ENCODE results near the gene AMMECR1. TPM values are rescaled to one million over a fixed set of nuclear protein-coding genes. Genes with fewer than 3 reads are reported as not detected.
A peak's percentile ranks its signal among the peaks of the same experiment; 100 is the strongest.

AMMECR1 gene
- total and polyA plus RNA-seq, 4 donors = 3.5 to 14.0 (median 5.7) TPM

- peaks cover 0 to 1% (median 0%) of the 10 kb centered on the region in 4 donors for H3K36me3 ChIP-seq (ENCODE audit: control insufficient read depth in 4 of 4, insufficient read depth in 4 of 4, low read length in 4 of 4)
- H3K9ac ChIP-seq (ENCODE audit: insufficient read depth in 1 of 2, low read length in 2 of 2) = no peak overlapping the region
- H3K4me3 ChIP-seq = no peak overlapping the region
- TF ChIP-seq CTCF (IDR thresholded peaks at IDR 0.05; ENCODE audit: control extremely low read depth, extremely low read depth) = no peak
- 74 to 97% methylated on average over 2 of the region's 2 CpGs for WGBS, 2 donors
- no peaks in the 10 kb centered on the region for H3K4me1 ChIP-seq (ENCODE audit: control insufficient read depth in 5 of 5, insufficient read depth in 5 of 5, low read length in 5 of 5)
- ATAC-seq (ENCODE audit: insufficient read depth, low FRiP score) = no peak
- DNase-seq = no peak
- H3K9me3 ChIP-seq (ENCODE audit: control insufficient read depth in 4 of 4, insufficient read depth in 3 of 4, low read length in 3 of 4) = no peaks in the 10 kb centered on the region
- H3K27ac ChIP-seq (ENCODE audit: low read depth in 1 of 2, low read length in 1 of 2) = no peak overlapping the region
- peaks cover 0 to 27% (median 3%) of the 10 kb centered on the region in 3 donors for H3K27me3 ChIP-seq (ENCODE audit: control insufficient read depth in 3 of 3, insufficient read depth in 3 of 3, low read length in 2 of 3)
Observed at GRCh38 chrX:110153244-110153643, 164.6 kb downstream of the AMMECR1 start.

GRCh38 chrX:110146521-110146920 is 171.4 kb downstream of the AMMECR1 start:
- Histone ChIP-seq H3K36me3 (ENCODE audit: control insufficient read depth in 4 of 4, insufficient read depth in 4 of 4, low read length in 4 of 4) (peaks cover 0 to 4% (median under 1%) of the 10 kb centered on the region in 4 donors), H3K27me3 (ENCODE audit: control insufficient read depth in 3 of 3, insufficient read depth in 3 of 3, low read length in 2 of 3) (peaks cover 0 to 28% (median 3%) of the 10 kb centered on the region in 3 donors), H3K9ac (ENCODE audit: insufficient read depth in 1 of 2, low read length in 2 of 2) (no peak overlapping the region), H3K4me1 (ENCODE audit: control insufficient read depth in 5 of 5, insufficient read depth in 5 of 5, low read length in 5 of 5) (peaks cover 0 to 16% (median 0%) of the 10 kb centered on the region in 5 donors), H3K27ac (ENCODE audit: low read depth in 1 of 2, low read length in 1 of 2) (no peak overlapping the region), H3K4me3 (no peak overlapping the region), H3K9me3 (ENCODE audit: control insufficient read depth in 4 of 4, insufficient read depth in 3 of 4, low read length in 3 of 4) (no peaks in the 10 kb centered on the region)
- WGBS, 2 donors = 21 to 60% methylated on average over 1 to 2 of the region's 2 CpGs
- ATAC-seq (ENCODE audit: insufficient read depth, low FRiP score) (no peak), DNase-seq (peak; percentile 43 to 78 (median 74))
- TF ChIP-seq CTCF (IDR thresholded peaks at IDR 0.05; ENCODE audit: control extremely low read depth, extremely low read depth) = peak; percentile 45

- Histone ChIP-seq H3K9ac (ENCODE audit: insufficient read depth in 1 of 2, low read length in 2 of 2) (no peak overlapping the region), H3K4me1 (ENCODE audit: control insufficient read depth in 5 of 5, insufficient read depth in 5 of 5, low read length in 5 of 5) (peaks cover 0 to 16% (median 0%) of the 10 kb centered on the region in 5 donors), H3K27me3 (ENCODE audit: control insufficient read depth in 3 of 3, insufficient read depth in 3 of 3, low read length in 2 of 3) (peaks cover 0 to 28% (median 3%) of the 10 kb centered on the region in 3 donors), H3K4me3 (no peak overlapping the region), H3K27ac (ENCODE audit: low read depth in 1 of 2, low read length in 1 of 2) (peak overlapping the region in 1 of 2 donors; percentile 33), H3K36me3 (ENCODE audit: control insufficient read depth in 4 of 4, insufficient read depth in 4 of 4, low read length in 4 of 4) (peaks cover 0 to 4% (median under 1%) of the 10 kb centered on the region in 4 donors), H3K9me3 (ENCODE audit: control insufficient read depth in 4 of 4, insufficient read depth in 3 of 4, low read length in 3 of 4) (no peaks in the 10 kb centered on the region)
- DNase-seq (peak; percentile 29 to 49 (median 38)), ATAC-seq (ENCODE audit: insufficient read depth, low FRiP score) (peak; percentile 54)
- WGBS, 2 donors = 23 to 28% methylated on average over 4 of the region's 4 CpGs
- peak; percentile 29 for TF ChIP-seq CTCF (IDR thresholded peaks at IDR 0.05; ENCODE audit: control extremely low read depth, extremely low read depth)
Observed at GRCh38 chrX:110145854-110146253, 172.0 kb downstream of the AMMECR1 start.

DNA sequence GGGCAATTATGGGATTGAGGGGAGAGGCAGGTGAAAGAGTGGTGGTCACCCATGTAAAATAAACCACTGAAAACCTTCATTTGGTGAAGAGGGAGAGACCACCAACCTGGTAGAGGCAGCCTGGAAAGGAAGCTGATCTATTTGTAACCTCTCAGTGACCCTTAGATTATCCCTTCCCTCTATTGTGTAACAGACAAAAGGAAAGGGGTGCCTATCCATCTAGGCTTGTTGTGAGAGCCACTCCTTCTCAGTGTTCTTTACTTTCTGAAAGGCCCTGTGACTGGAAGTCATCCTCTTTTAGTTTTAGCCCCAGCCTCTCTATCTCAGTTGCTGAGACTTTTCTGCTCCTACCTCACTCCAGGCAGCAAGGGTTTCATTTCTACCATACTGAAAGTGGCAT is 172.6 kb downstream of the AMMECR1 start:
- peaks cover 0 to 16% (median 0%) of the 10 kb centered on the region in 5 donors for H3K4me1 ChIP-seq (ENCODE audit: control insufficient read depth in 5 of 5, insufficient read depth in 5 of 5, low read length in 5 of 5)
- H3K9me3 ChIP-seq (ENCODE audit: control insufficient read depth in 4 of 4, insufficient read depth in 3 of 4, low read length in 3 of 4) = no peaks in the 10 kb centered on the region
- no peak for TF ChIP-seq CTCF (IDR thresholded peaks at IDR 0.05; ENCODE audit: control extremely low read depth, extremely low read depth)
- no peak overlapping the region for H3K27ac ChIP-seq (ENCODE audit: low read depth in 1 of 2, low read length in 1 of 2)
- peaks cover 0 to 26% (median 3%) of the 10 kb centered on the region in 3 donors for H3K27me3 ChIP-seq (ENCODE audit: control insufficient read depth in 3 of 3, insufficient read depth in 3 of 3, low read length in 2 of 3)
- H3K9ac ChIP-seq (ENCODE audit: insufficient read depth in 1 of 2, low read length in 2 of 2) = no peak overlapping the region
- H3K36me3 ChIP-seq (ENCODE audit: control insufficient read depth in 4 of 4, insufficient read depth in 4 of 4, low read length in 4 of 4) = peaks cover 0 to 4% (median under 1%) of the 10 kb centered on the region in 4 donors
- DNase-seq (no peak), ATAC-seq (ENCODE audit: insufficient read depth, low FRiP score) (no peak)
- no peak overlapping the region for H3K4me3 ChIP-seq

Data from lung (tissue), 12 donors.